Activated CD8-positive, alpha-beta T cell treated with anti-CD3 and anti-CD28 coated beads, Interleukin-2, amount 10 ng/mL, durations not matched to agents 7 days and 5 days (primary cell): ENCODE results near the gene FBXL7. TPM values are rescaled to one million over a fixed set of nuclear protein-coding genes. Genes with fewer than 3 reads are reported as not detected.

ENCODE experiments used
- ATAC-seq: fragments of 150-1000 bp; cut with Tn5 transposase; one replicate; pipeline ENCODE4 v1.10.0; 2021; ENCODE audit warnings: moderate library complexity
- CTCF ChIA-PET: fragments of 350-600 bp; sonication (Branson Sonifier 250); formaldehyde crosslinking; loops from one replicate; lab custom pipeline; 2021; ENCODE audit warnings: antibody characterized with exemption; lab: Charles Lee
- POLR2A ChIA-PET: fragments of 350-600 bp; sonication (Branson Sonifier 250); formaldehyde crosslinking; loops from one replicate; lab custom pipeline; 2021; ENCODE audit warnings: antibody characterized with exemption; lab: Charles Lee
- DNase-seq: peaks from one replicate; pipeline ENCODE4 v3.0.0-alpha.2; 2020
- H3K27ac Mint-ChIP-seq: one replicate; pipeline ENCODE4 v1.8.0; 2021; ENCODE audit warnings: mild to moderate bottlenecking, mixed read lengths
- H3K27me3 Mint-ChIP-seq: one replicate; pipeline ENCODE4 v1.8.0; 2021; ENCODE audit warnings: low read depth, mixed read lengths
- H3K36me3 Mint-ChIP-seq: one replicate; pipeline ENCODE4 v1.8.0; 2021; ENCODE audit warnings: low read depth, mixed read lengths
- H3K4me1 Mint-ChIP-seq: one replicate; pipeline ENCODE4 v1.8.0; 2021; ENCODE audit warnings: low read depth, mixed read lengths
- H3K4me3 Mint-ChIP-seq: one replicate; pipeline ENCODE4 v1.8.0; 2021; ENCODE audit warnings: mild to moderate bottlenecking, mixed read lengths
- H3K9me3 Mint-ChIP-seq: one replicate; pipeline ENCODE4 v1.8.0; 2022; ENCODE audit warnings: mixed read lengths; ENCODE audit not compliant: insufficient read depth
- total RNA-seq, 2 experiments: library from RNA; stranded (reverse); gene quantifications; one replicate each; pipeline ENCODE4 v1.2.3, GENCODE V29; 2021

Gene FBXL7
- total RNA-seq, 2 experiments from 2014 or later = not detected

DNA sequence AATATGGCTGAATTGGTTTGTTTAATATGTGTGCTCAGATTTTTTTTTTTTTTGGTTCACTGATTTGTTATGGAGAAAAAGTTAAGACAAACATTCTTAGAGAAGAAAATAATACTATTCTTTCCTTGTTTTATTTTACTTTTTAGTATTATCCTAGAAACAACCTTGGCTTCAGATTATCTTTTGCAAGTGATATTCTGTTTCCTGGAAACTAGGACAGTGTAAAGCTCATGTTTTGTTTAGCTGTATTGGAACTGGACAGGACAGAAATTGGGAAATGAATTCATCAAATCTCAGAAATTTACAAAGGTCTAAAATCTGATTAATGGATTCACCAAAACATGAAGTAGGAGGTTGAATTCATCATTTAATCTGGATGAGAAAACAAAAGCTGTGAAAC lies 130.5 kb downstream of the FBXL7 start:
- Mint-ChIP-seq H3K36me3 (no peaks in the 10 kb centered on the region), H3K4me1 (no peaks in the 10 kb centered on the region), H3K27me3 (no peaks in the 10 kb centered on the region), H3K9me3 (no peaks in the 10 kb centered on the region), H3K27ac (no peak overlapping the region), H3K4me3 (no peak overlapping the region)
- ChIA-PET POLR2A (no interaction called here), CTCF (no interaction called here)
- no peak for DNase-seq
- ATAC-seq = no peak

DNA sequence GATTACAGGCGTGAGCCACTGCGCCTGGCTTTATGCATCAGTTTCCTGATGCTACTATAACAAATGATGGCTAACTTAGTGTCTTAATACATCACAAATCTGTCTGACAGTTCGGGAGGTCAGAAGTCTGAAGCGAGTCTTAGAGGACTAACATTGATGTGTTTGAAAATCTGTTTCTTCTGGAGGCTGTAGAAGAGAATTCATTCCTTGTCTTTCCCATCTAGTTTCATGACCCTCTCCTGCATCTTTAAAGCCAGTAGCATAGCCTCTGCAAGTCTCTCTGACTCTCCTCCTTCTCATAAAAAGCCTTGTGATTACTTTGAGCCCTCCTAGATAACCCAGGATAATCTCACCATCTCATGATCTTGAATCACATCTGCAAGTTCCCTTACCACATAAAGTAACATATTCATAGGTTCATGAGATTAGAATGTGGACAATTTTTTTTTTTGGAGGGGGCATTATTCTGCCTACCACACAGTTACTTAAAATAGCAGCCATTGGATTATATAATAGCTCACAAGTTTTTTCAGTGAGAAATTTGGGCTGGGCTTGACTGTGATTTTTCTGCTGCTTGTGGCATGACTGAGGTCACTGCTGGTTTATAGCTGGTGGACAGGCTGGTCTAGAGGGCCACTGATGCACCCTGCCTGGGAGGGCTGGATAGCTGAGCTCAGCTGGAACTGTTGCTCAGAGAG lies 134.8 kb downstream of the FBXL7 start:
- H3K4me1 Mint-ChIP-seq = no peaks in the 10 kb centered on the region
- CTCF ChIA-PET = interaction anchor here (1.0 kb wide), 1 partner anchor 37 kb away, joined by 3 read pairs; no protein-coding TSS in a partner anchor
- POLR2A ChIA-PET = no interaction called here
- DNase-seq = no peak
- H3K36me3 Mint-ChIP-seq = no peaks in the 10 kb centered on the region
- H3K27me3 Mint-ChIP-seq = no peaks in the 10 kb centered on the region
- no peak overlapping the region for H3K4me3 Mint-ChIP-seq
- no peaks in the 10 kb centered on the region for H3K9me3 Mint-ChIP-seq
- no peak for ATAC-seq
- H3K27ac Mint-ChIP-seq = no peak overlapping the region

DNA sequence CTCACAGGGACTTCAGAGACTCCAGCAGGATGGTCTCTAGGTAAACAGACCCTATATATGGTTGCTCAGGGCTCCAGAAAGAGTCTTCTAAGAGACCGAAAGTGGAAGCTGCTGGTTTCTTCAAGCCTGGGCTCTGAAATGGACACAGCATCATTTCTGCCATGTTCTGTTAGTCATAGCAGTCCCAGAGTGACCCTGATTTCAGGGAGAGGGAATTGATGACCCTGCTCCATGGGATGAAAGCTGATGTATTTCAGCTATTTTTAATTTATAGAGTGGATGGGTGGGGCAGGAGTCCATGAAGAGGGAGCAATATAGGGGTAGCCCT lies 135.3 kb downstream of the FBXL7 start:
- POLR2A ChIA-PET = no interaction called here
- Mint-ChIP-seq H3K4me1 (no peaks in the 10 kb centered on the region), H3K9me3 (no peaks in the 10 kb centered on the region), H3K36me3 (no peaks in the 10 kb centered on the region), H3K4me3 (no peak overlapping the region), H3K27ac (no peak overlapping the region), H3K27me3 (no peaks in the 10 kb centered on the region)
- CTCF ChIA-PET = interaction anchor here (1.0 kb wide), 1 partner anchor 37 kb away, joined by 3 read pairs; no protein-coding TSS in a partner anchor
- ATAC-seq (no peak), DNase-seq (no peak)

GRCh38 chr5:15637345-15637744 lies 137.4 kb downstream of the FBXL7 start:
- H3K4me3 Mint-ChIP-seq = no peak overlapping the region
- ATAC-seq (no peak), DNase-seq (no peak)
- no peak overlapping the region for H3K27ac Mint-ChIP-seq
- no peaks in the 10 kb centered on the region for H3K9me3 Mint-ChIP-seq
- ChIA-PET POLR2A (no interaction called here), CTCF (no interaction called here)
- H3K27me3 Mint-ChIP-seq = no peaks in the 10 kb centered on the region
- no peaks in the 10 kb centered on the region for H3K4me1 Mint-ChIP-seq
- no peaks in the 10 kb centered on the region for H3K36me3 Mint-ChIP-seq

- no peaks in the 10 kb centered on the region for H3K36me3 Mint-ChIP-seq
- H3K27ac Mint-ChIP-seq = no peak overlapping the region
- CTCF ChIA-PET = no interaction called here
- ATAC-seq (no peak), DNase-seq (no peak)
- no peaks in the 10 kb centered on the region for H3K27me3 Mint-ChIP-seq
- POLR2A ChIA-PET = no interaction called here
- no peak overlapping the region for H3K4me3 Mint-ChIP-seq
- no peaks in the 10 kb centered on the region for H3K4me1 Mint-ChIP-seq
- H3K9me3 Mint-ChIP-seq = no peaks in the 10 kb centered on the region
Observed at GRCh38 chr5:15637886-15638285, 137.9 kb downstream of the FBXL7 start.

DNA sequence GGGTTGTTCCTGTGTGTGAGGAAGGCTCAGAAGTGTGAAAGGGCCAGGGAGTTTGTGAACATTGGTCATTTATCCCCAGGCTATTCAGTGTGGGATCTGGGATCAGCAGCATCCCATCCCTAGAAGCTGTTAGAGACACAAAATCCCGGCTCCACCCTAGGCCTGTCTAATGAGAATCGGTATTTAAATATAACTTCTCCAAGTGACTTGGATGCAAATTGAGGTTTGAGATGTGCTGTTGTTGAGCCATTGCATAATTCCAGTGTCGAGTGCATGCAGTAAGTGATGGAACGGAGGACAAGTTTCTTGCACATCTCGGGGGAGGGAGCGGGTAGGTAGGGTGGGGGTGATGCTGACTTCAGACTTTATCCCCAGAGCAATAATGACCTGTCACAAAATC lies 138.3 kb downstream of the FBXL7 start:
- DNase-seq (no peak), ATAC-seq (no peak)
- Mint-ChIP-seq H3K27me3 (no peaks in the 10 kb centered on the region), H3K36me3 (no peaks in the 10 kb centered on the region), H3K4me3 (no peak overlapping the region), H3K4me1 (no peaks in the 10 kb centered on the region), H3K27ac (no peak overlapping the region), H3K9me3 (no peaks in the 10 kb centered on the region)
- CTCF ChIA-PET = no interaction called here
- POLR2A ChIA-PET = no interaction called here

- no peaks in the 10 kb centered on the region for H3K27me3 Mint-ChIP-seq
- no peaks in the 10 kb centered on the region for H3K36me3 Mint-ChIP-seq
- no peak overlapping the region for H3K4me3 Mint-ChIP-seq
- peaks cover 3% of the 10 kb centered on the region for H3K9me3 Mint-ChIP-seq
- no peak for ATAC-seq
- CTCF ChIA-PET = no interaction called here
- POLR2A ChIA-PET = no interaction called here
- DNase-seq = no peak
- no peaks in the 10 kb centered on the region for H3K4me1 Mint-ChIP-seq
- no peak overlapping the region for H3K27ac Mint-ChIP-seq
Observed at GRCh38 chr5:15639288-15639687, 139.3 kb downstream of the FBXL7 start.

DNA sequence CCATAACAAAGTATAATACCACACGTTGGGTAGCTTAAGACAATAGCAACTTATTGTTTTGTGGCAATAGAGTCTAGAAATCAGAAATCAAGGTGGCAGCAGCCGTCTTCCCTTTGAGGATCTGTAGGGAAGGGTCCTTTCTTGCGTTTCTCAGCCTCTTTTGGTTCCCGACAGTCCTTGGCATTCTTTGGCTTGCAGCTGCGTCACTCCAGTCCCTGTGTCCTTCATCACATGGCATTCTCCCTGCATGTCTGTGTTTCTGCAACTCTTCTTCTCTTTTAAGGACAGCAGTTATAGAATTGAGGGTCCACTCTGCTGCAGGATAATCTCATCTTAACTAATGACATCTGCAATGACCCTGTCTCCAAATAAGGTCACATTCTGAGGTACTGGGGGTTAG lies 140.1 kb downstream of the FBXL7 start:
- Mint-ChIP-seq H3K9me3 (peaks cover 3% of the 10 kb centered on the region), H3K27me3 (no peaks in the 10 kb centered on the region), H3K36me3 (no peaks in the 10 kb centered on the region), H3K4me1 (no peaks in the 10 kb centered on the region), H3K4me3 (no peak overlapping the region), H3K27ac (no peak overlapping the region)
- CTCF ChIA-PET = no interaction called here
- POLR2A ChIA-PET = no interaction called here
- no peak for ATAC-seq
- no peak for DNase-seq

DNA sequence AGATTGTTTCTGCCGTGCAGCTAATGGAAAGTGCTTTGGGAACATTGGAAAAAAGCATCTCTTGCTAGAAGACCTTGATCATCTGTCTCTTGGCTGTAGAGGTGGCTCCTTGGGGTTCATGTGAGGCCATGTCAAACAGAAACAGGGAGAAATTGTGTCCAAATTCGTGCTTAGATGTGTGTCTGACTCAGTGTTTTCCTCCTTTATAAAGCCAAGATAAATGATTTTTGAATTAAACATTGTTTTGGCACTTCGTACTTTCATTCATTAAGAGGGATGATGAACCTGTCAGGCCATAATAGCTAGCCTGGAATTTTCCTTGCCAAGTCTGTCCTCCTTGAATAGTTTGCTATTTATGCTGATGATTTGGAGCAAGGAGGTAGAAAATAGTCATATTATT lies 143.8 kb downstream of the FBXL7 start:
- no peaks in the 10 kb centered on the region for H3K27me3 Mint-ChIP-seq
- H3K9me3 Mint-ChIP-seq = peaks cover 3% of the 10 kb centered on the region
- no peaks in the 10 kb centered on the region for H3K36me3 Mint-ChIP-seq
- no peaks in the 10 kb centered on the region for H3K4me1 Mint-ChIP-seq
- H3K4me3 Mint-ChIP-seq = no peak overlapping the region
- no peak for DNase-seq
- no peak for ATAC-seq
- ChIA-PET POLR2A (no interaction called here), CTCF (no interaction called here)
- no peak overlapping the region for H3K27ac Mint-ChIP-seq

DNA sequence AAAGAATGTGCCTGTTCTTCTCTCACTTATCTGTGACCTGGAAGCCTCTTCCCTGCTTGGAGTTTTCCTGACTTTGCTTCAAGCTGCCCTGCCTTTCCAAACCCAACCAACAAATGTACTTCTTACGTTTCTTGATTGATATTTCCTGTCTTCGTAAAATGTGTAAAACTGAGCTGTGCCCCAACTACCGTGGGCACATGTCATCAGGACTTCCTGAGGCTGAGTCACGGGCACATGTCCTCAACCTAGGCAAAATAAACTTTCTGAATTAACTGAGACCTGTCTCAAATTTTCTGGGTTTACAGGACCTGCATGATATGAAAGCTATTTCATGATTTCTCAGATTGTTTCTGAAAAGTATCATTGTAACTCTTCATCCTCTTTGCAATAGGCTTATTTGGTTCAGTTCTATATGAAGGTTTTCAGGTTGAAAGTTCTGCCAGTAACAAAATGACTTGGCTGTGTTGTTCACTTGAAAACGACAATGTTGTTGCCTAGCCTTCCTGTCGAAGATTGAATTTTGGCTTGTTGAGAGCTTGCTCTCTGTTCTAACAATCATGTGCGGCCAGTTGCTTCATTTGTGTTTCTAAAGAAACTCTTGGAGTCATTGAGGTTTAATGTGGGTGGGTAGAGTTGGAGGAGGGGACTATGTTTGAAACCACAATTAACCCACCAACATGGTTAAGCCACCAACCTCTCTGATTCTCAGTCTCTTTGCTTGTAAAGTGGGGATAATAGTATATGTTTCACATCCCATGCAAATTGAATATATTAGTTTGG lies 145.6 kb downstream of the FBXL7 start:
- Mint-ChIP-seq H3K36me3 (no peaks in the 10 kb centered on the region), H3K27me3 (no peaks in the 10 kb centered on the region), H3K4me3 (no peak overlapping the region), H3K9me3 (peaks cover 3% of the 10 kb centered on the region), H3K27ac (no peak overlapping the region), H3K4me1 (no peaks in the 10 kb centered on the region)
- ATAC-seq (no peak), DNase-seq (no peak)
- ChIA-PET CTCF (no interaction called here), POLR2A (no interaction called here)

DNA sequence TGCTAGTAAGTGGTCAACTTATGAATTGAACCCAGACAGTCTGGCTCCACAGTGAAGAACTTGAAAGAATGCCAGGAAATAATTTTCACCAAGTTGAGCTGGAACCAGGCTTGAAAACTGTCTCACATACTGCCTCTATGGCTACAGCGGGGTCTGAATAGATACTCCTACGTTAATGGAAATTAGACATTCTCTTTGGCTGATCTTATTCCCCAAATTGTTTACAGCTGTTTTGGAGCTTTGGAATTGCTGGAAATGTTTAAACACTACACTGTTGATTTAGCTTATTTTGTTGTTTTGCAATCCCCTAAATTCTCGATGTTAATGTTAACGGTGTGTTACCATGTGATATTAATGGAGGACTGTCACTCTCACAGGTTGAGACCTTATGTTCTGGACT lies 146.4 kb downstream of the FBXL7 start:
- H3K4me1 Mint-ChIP-seq = no peaks in the 10 kb centered on the region
- H3K9me3 Mint-ChIP-seq = peaks cover 3% of the 10 kb centered on the region
- no peak for DNase-seq
- H3K27me3 Mint-ChIP-seq = no peaks in the 10 kb centered on the region
- H3K36me3 Mint-ChIP-seq = no peaks in the 10 kb centered on the region
- CTCF ChIA-PET = no interaction called here
- POLR2A ChIA-PET = no interaction called here
- no peak overlapping the region for H3K27ac Mint-ChIP-seq
- ATAC-seq = no peak
- no peak overlapping the region for H3K4me3 Mint-ChIP-seq

DNA sequence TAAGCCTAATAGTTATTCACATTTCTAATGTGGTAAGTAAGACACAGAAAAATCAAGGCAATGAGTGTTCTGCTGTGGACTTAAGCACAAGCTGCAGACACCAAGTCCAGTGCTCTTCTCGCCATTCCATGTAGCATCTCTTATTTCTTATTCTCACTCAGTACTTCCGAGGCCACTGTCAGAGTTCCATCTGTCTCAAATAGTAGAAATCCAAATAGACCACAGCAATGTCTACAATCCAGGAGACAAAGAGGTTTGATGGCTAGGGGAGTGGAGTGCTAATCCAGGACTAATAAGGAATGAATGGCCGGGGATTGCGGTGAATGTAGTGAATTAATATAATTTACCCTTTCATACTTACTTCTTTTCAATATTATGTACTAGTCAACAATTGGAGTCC lies 147.3 kb downstream of the FBXL7 start:
- Mint-ChIP-seq H3K9me3 (peaks cover 3% of the 10 kb centered on the region), H3K27ac (no peak overlapping the region), H3K4me3 (no peak overlapping the region), H3K27me3 (no peaks in the 10 kb centered on the region), H3K4me1 (no peaks in the 10 kb centered on the region), H3K36me3 (no peaks in the 10 kb centered on the region)
- no peak for DNase-seq
- no peak for ATAC-seq
- POLR2A ChIA-PET = no interaction called here
- CTCF ChIA-PET = no interaction called here
